ENCODE measurements around the gene WRAP73.
A peak's percentile ranks its signal among the peaks of the same experiment; 100 is the strongest.

Gene WRAP73

GRCh38 chr1:3618531-3618880 is 31.4 kb downstream of the WRAP73 start:
- no peak for TF ChIP-seq CTCF (IDR thresholded peaks at IDR 0.05; ENCODE audit: control extremely low read depth, extremely low read depth, low read depth, missing control alignments)
- ChIA-PET POLR2A (no interaction called here), CTCF (interaction anchor here (0.6 to 6.4 kb wide), 31 partner anchors 9 to 165 kb away, joined by 3 to 71 read pairs (median 4); no protein-coding TSS in a partner anchor)

GRCh38 chr1:3617806-3618345 is 32.0 kb downstream of the WRAP73 start:
- CTCF ChIA-PET = interaction anchor here (0.6 to 4.8 kb wide), 9 partner anchors 8 to 165 kb away, joined by 3 to 55 read pairs (median 5); no protein-coding TSS in a partner anchor
- no peak for TF ChIP-seq CTCF (IDR thresholded peaks at IDR 0.05; ENCODE audit: control extremely low read depth, extremely low read depth, low read depth, missing control alignments)
- no peak for DNase-seq (ENCODE audit: extremely low spot score)
- POLR2A ChIA-PET = no interaction called here

More at GRCh38 chr1:3618531-3618880, 31.4 kb downstream of the WRAP73 start:
- DNase-seq (ENCODE audit: extremely low spot score) = no peak

- CTCF ChIA-PET = interaction anchor here (1.3 to 3.9 kb wide), 3 partner anchors 11 to 60 kb away, joined by 3 to 24 read pairs (median 4); no protein-coding TSS in a partner anchor
- DNase-seq (ENCODE audit: extremely low spot score) = no peak
- no peak for TF ChIP-seq CTCF (IDR thresholded peaks at IDR 0.05; ENCODE audit: control extremely low read depth, extremely low read depth, low read depth, missing control alignments)
- POLR2A ChIA-PET = no interaction called here
These were observed 33.0 kb downstream of the WRAP73 start for GRCh38 chr1:3616861-3617260.

- POLR2A ChIA-PET = no interaction called here
- CTCF ChIA-PET = interaction anchor here (0.7 to 3.9 kb wide), 4 partner anchors 11 to 162 kb away, joined by 3 to 24 read pairs (median 5); no protein-coding TSS in a partner anchor
- peak; percentile 57 for TF ChIP-seq CTCF (IDR thresholded peaks at IDR 0.05; ENCODE audit: control extremely low read depth, extremely low read depth, low read depth, missing control alignments)
- no peak for DNase-seq (ENCODE audit: extremely low spot score)
These were observed 34.9 kb downstream of the WRAP73 start for GRCh38 chr1:3614755-3615742.

- TF ChIP-seq CTCF (IDR thresholded peaks at IDR 0.05; ENCODE audit: control extremely low read depth, extremely low read depth, low read depth, missing control alignments) = no peak
- POLR2A ChIA-PET = no interaction called here
- no peak for DNase-seq (ENCODE audit: extremely low spot score)
- CTCF ChIA-PET = no interaction called here
These were observed 37.8 kb downstream of the WRAP73 start for GRCh38 chr1:3612123-3612522.

GRCh38 chr1:3611170-3612019 is 38.5 kb downstream of the WRAP73 start, which contains the start of gene MEGF6:
Gene MEGF6 (minus strand): TSS chr1:3611508. CDS start chr1:3611268, 240 bp downstream.
- no peak for TF ChIP-seq CTCF (IDR thresholded peaks at IDR 0.05; ENCODE audit: control extremely low read depth, extremely low read depth, low read depth, missing control alignments)
- no peak for DNase-seq (ENCODE audit: extremely low spot score)
- POLR2A ChIA-PET = no interaction called here
- CTCF ChIA-PET = no interaction called here

Data from GM10248 (cell line).